SJSA1 (cell line): ENCODE results near the gene HCN1. TPM values are rescaled to one million over a fixed set of nuclear protein-coding genes. Genes with fewer than 3 reads are reported as not detected.

Experiments
- DNase-seq, 2 experiments: peaks; one replicate each; pipeline ENCODE4 v3.0.0-alpha.2; 2015 to 2020; ENCODE audit warnings: low spot score in 2 of 2, low read depth in 1 of 2
- H3K27ac ChIP-seq: fragments of 250-450 bp; sonication (Bioruptor Pico); 2 replicates; pipeline ENCODE4 v1.5.1; 2020; ENCODE audit warnings: mild to moderate bottlenecking, moderate library complexity
- H3K27me3 ChIP-seq: fragments of 250-450 bp; sonication (Bioruptor Pico); replicated peaks from 2 replicates; pipeline ENCODE4 v1.5.1; 2020; ENCODE audit warnings: mild to moderate bottlenecking, moderate library complexity
- H3K36me3 ChIP-seq: fragments of 250-450 bp; sonication (Bioruptor Pico); 2 replicates; pipeline ENCODE4 v1.5.1; 2020; ENCODE audit warnings: mild to moderate bottlenecking
- H3K4me1 ChIP-seq: fragments of 250-450 bp; sonication (Bioruptor Pico); replicated peaks from 2 replicates; pipeline ENCODE4 v1.6.1; 2021; ENCODE audit warnings: mild to moderate bottlenecking
- H3K4me3 ChIP-seq: fragments of 250-450 bp; sonication (Bioruptor Pico); 2 replicates; pipeline ENCODE4 v1.5.1; 2020; ENCODE audit warnings: mild to moderate bottlenecking
- H3K9me3 ChIP-seq: fragments of 250-450 bp; sonication (Bioruptor Pico); replicated peaks from 2 replicates; pipeline ENCODE4 v1.5.1; 2020; ENCODE audit warnings: mild to moderate bottlenecking
- total RNA-seq: library from RNA; depleted of rRNA; stranded (reverse); fragments of >200 nt; shearing (Covaris generic); gene quantifications from 2 replicates; pipeline ENCODE4 v1.2.3, GENCODE V29; 2014

HCN1 gene
- total RNA-seq, 1 experiment from 2014 or later, result not detected

DNA sequence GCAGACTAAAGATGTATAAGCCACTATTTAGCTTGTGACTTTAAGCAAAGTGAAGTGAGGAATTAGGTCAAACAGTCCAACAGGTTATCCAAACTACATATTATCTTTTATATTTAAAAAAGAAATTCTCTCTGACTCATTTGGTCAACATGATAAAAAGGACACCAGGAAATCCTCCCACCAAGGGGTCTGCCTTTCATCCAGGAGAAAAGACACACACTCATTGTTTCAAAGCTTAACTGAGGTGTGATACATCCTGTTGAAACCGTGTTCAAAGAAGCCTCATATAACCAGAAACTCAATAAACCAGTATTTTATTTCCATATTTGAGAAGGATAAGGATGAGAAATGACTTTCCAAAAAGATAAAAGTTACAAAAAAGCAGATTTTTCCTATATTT, 417.1 kb downstream of the HCN1 start:
- DNase-seq, result no peak
- H3K36me3 ChIP-seq, result no peaks in the 10 kb centered on the region
- no peaks in the 10 kb centered on the region for H3K9me3 ChIP-seq
- H3K27me3 ChIP-seq, result no peaks in the 10 kb centered on the region
- no peak overlapping the region for H3K27ac ChIP-seq
- no peak overlapping the region for H3K4me3 ChIP-seq
- no peaks in the 10 kb centered on the region for H3K4me1 ChIP-seq

DNA sequence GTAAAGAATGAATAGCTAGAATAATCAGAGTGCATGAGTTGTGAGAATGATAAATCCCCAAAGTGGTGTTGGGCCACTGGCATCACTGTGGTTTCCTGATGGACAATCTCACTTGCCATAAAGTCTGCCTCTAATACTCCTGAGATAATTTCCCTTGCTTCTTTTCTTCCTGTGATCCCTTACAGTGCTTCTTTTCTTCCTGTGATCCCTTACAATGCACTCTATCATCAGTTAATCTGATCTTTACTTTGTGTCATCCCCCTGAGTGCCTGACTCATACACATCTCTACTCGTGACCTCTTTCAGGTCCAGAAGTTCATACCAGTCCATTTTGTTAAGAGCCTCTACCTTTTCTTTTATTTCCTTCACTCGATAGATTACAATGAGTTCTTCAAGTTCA, 418.3 kb downstream of the HCN1 start:
- no peaks in the 10 kb centered on the region for H3K27me3 ChIP-seq
- H3K4me1 ChIP-seq, result no peaks in the 10 kb centered on the region
- no peak overlapping the region for H3K4me3 ChIP-seq
- H3K27ac ChIP-seq, result no peak overlapping the region
- H3K9me3 ChIP-seq, result no peaks in the 10 kb centered on the region
- no peaks in the 10 kb centered on the region for H3K36me3 ChIP-seq
- DNase-seq, result no peak

DNA sequence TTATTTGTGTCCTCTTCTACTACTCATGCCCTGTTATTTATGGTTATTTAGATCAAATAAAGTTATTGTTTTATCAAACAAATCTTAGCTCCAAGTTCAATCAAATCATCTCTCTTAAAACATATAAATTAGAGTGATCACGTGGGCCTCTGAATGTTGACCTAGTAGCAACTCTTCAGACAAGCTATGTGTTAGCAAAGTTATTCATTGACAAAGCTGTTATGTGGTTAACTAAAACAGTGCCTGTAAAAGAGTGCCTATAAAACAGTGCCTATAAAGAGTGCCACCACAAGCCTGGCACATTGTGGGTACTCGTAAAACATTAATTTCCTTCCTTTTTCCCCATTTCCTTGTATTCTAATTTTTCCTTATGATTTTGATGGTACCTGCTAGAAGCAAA, 421.9 kb downstream of the HCN1 start:
- Histone ChIP-seq H3K27me3 (no peaks in the 10 kb centered on the region), H3K4me3 (no peak overlapping the region), H3K36me3 (no peaks in the 10 kb centered on the region), H3K27ac (no peak overlapping the region), H3K9me3 (no peaks in the 10 kb centered on the region), H3K4me1 (no peaks in the 10 kb centered on the region)
- DNase-seq, result no peak

DNA sequence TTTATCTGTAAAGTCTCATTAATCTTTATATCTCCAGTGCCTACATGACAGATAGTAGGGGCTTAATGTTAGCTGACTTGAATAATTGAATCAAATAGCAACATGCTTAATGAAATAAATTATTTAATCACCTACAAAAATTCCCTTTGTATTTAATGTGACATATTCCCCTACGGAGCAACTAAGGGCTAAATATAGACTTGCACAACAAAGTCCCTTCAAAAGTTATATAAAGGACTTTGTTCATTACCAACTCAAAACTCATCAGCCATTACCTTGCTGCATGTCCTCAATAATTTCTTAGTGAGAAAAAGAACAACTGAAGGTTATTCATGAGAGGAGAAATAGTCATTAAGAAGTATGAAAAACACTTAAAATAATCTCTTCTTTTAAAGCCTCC, 424.6 kb downstream of the HCN1 start:
- no peak overlapping the region for H3K27ac ChIP-seq
- H3K4me1 ChIP-seq, result no peaks in the 10 kb centered on the region
- H3K36me3 ChIP-seq, result no peaks in the 10 kb centered on the region
- H3K4me3 ChIP-seq, result no peak overlapping the region
- H3K27me3 ChIP-seq, result no peaks in the 10 kb centered on the region
- H3K9me3 ChIP-seq, result no peaks in the 10 kb centered on the region
- no peak for DNase-seq

DNA sequence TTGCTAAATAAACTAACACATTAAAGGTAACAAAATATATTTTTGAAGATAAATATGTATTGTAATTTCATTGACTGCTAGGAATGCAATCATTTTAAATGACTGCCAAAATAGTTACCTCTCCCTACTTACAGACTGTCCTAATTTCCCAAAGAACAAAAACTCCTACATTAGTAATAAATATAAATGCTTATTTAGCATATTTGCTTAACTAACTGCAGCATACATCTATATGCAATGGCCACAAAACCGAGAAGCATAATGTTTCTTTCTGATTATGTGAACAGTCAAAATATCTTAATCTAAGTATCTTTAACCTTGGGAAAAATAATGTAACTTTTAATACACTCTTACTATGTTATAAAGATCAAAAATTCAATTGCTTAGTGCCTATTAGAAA, 431.7 kb downstream of the HCN1 start:
- no peak overlapping the region for H3K27ac ChIP-seq
- no peak overlapping the region for H3K4me3 ChIP-seq
- H3K36me3 ChIP-seq, result no peaks in the 10 kb centered on the region
- H3K4me1 ChIP-seq, result no peaks in the 10 kb centered on the region
- H3K27me3 ChIP-seq, result no peaks in the 10 kb centered on the region
- DNase-seq, result no peak
- H3K9me3 ChIP-seq, result peaks cover 5% of the 10 kb centered on the region; the same call in 1 of the 2 replicates

DNA sequence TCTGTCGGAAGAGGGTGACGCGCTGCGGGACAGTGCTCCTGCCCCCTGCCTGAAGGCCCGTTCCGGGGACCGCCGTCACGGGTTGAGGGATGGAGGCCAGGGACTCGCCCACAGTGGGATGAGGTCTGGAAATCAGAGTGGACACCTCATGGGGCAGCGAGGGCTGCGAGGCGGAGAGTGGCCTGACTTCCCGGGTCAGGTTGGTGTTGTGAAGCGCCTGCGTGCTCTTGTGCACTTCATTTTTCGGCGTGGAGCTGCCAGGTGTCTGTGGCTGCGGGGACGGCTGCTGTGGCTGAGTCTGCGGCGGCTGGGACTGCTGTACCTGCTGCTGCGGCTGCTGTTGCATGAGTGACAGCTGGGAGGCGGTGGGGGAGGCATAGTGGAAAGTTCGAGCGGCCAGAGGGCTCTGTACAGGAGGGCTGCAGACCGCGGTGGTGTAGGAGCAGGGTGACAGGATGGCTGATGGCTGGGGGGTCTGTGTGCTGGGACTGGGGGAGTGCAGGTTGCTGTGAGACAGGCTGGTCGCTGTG, 434.1 kb downstream of the HCN1 start:
- no peak for DNase-seq
- Histone ChIP-seq H3K27me3 (no peaks in the 10 kb centered on the region), H3K4me1 (no peaks in the 10 kb centered on the region), H3K36me3 (no peaks in the 10 kb centered on the region), H3K27ac (no peak overlapping the region), H3K4me3 (no peak overlapping the region), H3K9me3 (peaks cover 5% of the 10 kb centered on the region; the same call in 1 of the 2 replicates)

DNA sequence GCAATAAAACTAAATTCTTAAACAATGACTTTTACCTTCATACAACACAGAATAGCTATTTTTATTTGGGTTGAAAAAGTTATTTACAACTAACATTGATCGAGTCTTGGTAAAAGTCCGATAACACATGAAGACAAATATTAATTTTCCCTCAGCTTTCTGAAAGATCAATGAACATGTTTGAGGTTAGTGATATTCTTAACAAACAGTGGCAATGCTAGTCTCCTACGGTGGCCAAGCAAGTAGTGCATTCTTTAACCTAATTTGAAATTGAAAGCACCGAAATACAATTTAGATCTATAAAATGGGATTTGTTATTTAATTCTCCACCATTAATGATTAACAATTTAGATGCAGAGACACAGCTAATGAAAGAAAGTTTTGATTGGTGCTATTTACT, 435.1 kb downstream of the HCN1 start:
- Histone ChIP-seq H3K4me1 (no peaks in the 10 kb centered on the region), H3K36me3 (no peaks in the 10 kb centered on the region), H3K27me3 (no peaks in the 10 kb centered on the region), H3K9me3 (peaks cover 5% of the 10 kb centered on the region; the same call in 1 of the 2 replicates), H3K27ac (no peak overlapping the region), H3K4me3 (no peak overlapping the region)
- no peak for DNase-seq

DNA sequence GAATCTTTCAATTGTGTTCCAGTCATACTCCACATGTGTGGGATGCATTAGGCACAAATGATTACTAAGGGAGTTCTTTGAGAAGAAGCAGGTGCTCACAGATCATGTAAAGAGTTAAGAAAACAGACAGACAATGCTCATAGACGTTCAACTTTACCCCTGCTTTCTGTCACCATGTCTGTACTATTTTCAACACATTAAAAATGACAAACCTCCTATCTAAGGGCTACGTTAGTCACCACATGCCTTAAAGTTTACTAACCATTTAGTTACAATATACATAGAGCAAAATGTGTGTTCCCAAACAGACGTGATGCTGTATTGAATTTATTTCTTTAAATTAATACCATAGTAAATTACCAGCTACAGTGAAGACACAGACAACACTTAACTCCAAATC, 435.9 kb downstream of the HCN1 start:
- DNase-seq, result no peak
- Histone ChIP-seq H3K4me3 (no peak overlapping the region), H3K4me1 (no peaks in the 10 kb centered on the region), H3K36me3 (no peaks in the 10 kb centered on the region), H3K9me3 (peaks cover 5% of the 10 kb centered on the region; the same call in 1 of the 2 replicates), H3K27ac (no peak overlapping the region), H3K27me3 (no peaks in the 10 kb centered on the region)

DNA sequence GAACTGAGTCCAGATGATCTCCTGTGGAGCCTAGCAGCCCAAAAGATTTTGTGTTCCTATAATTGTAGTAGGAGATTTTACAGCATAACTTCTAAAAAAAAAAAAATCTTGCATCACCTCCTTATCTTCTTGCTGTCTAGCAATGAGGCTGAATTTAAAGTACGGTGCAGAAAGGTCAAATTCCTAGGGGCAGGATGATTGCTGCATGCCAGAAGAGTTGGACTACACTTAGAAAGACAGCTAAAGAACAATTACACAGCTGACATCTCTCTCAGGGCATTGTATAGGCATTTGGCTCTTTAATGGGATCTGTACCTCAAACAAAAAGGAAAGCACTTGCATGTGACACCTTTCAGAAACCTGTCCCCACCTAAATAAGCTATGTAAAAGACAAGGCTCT, 443.2 kb downstream of the HCN1 start:
- H3K27ac ChIP-seq, result no peak overlapping the region
- no peaks in the 10 kb centered on the region for H3K4me1 ChIP-seq
- DNase-seq, result no peak
- H3K36me3 ChIP-seq, result no peaks in the 10 kb centered on the region
- no peaks in the 10 kb centered on the region for H3K27me3 ChIP-seq
- H3K9me3 ChIP-seq, result peaks cover 3% of the 10 kb centered on the region; the same call in 1 of the 2 replicates
- H3K4me3 ChIP-seq, result no peak overlapping the region

DNA sequence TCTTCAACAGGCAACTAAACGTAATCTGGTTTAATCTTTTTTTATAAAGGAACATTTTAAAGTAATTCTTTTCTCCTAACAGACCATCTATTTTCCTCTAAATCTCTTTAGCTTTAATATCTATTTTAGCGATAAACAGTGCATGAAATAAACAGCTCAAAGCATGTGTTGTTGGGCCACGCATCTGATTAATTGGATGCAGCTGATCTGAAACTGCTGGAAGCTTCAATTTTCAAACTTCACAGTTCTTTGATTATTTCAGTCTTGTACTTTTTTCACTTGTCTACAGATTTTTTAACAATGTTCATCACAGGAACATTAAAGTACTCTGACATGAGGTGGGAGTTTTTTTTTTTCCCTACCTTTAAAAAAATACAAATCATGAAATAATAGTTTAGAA, 443.6 kb downstream of the HCN1 start:
- no peak for DNase-seq
- Histone ChIP-seq H3K9me3 (peaks cover 3% of the 10 kb centered on the region; the same call in 1 of the 2 replicates), H3K36me3 (no peaks in the 10 kb centered on the region), H3K27me3 (no peaks in the 10 kb centered on the region), H3K4me3 (no peak overlapping the region), H3K27ac (no peak overlapping the region), H3K4me1 (no peaks in the 10 kb centered on the region)

DNA sequence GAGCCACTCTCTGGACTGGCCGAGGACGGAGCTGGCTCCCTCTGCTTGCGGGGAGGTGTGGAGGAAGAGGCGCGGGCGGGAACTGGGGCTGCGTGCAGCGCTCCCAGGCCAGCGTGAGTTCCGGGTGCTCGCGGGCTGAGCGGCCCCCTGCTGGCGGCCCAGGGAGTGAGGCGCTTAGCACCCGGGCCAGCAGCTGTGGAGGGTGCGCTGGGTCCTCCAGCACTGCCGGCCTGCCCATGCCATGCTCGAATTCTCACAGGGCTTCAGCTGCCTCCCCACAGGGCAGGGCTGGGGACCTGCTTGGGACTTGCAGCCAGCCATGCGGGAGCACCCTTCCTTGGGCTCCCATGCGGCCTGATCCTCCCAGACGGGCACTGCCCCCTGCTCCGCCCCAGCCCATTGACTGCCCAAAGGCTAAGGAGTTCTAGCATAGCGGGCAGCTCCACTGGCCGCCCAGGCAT, 470.6 kb downstream of the HCN1 start:
- Histone ChIP-seq H3K27me3 (no peaks in the 10 kb centered on the region), H3K9me3 (peaks cover 13% of the 10 kb centered on the region; the same call in 1 of the 2 replicates), H3K4me3 (no peak overlapping the region), H3K36me3 (no peaks in the 10 kb centered on the region), H3K4me1 (no peaks in the 10 kb centered on the region), H3K27ac (no peak overlapping the region)
- DNase-seq, result no peak

DNA sequence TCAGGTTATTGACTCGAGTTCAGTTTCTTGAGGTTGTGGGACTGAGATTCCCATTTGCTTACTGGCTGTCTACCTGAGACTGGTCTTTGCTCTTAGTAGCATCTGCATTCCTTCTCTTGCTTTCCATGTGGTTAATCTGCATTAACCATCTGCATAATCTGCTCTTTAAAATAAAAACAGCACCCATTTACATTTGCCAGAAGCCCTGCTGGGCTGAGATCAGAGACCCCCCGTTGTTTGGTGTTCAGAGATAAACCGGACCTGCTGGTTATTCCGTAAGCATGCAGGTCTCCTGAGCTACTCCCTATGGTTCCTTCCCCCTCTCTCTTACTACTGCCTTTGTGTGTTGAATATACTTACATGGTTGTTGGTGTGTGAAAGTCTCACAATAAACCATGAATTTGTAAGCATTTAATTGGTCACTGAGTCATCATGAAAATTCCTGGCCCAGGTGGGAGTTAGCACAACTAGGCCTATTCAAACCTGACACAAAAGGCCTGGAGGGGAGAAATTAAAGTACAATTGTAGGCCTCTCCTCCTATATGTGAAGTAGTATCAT, 490.7 kb downstream of the HCN1 start:
- no peaks in the 10 kb centered on the region for H3K36me3 ChIP-seq

More for the DNA sequence above, 490.7 kb downstream of the HCN1 start:
- DNase-seq, result no peak
- Histone ChIP-seq H3K27me3 (no peaks in the 10 kb centered on the region), H3K4me1 (no peaks in the 10 kb centered on the region), H3K4me3 (no peak overlapping the region), H3K9me3 (no peaks in the 10 kb centered on the region), H3K27ac (no peak overlapping the region)
